Measurements from ENCODE around the gene PLAAT2.

GRCh38 chr11:63517156-63517555 is 46.0 kb downstream of the PLAAT2 start:
- TF ChIP-seq CTCF (conservative IDR thresholded peaks at IDR 0.05; ENCODE audit: low read depth, low read length) (no peak), EZH2 (IDR thresholded peaks at IDR 0.05; ENCODE audit: borderline replicate concordance, low read depth, low read length, poor library complexity, severe bottlenecking) (no peak)
